ENCODE results near the gene ERRFI1.
A peak's percentile ranks its signal among the peaks of the same experiment; 100 is the strongest.
"Not testable (repeated sequence)": the region's sequence is repeated elsewhere in the genome, so short reads cannot be mapped to it uniquely, and the experiment has no call there.

ERRFI1 gene, protein sequence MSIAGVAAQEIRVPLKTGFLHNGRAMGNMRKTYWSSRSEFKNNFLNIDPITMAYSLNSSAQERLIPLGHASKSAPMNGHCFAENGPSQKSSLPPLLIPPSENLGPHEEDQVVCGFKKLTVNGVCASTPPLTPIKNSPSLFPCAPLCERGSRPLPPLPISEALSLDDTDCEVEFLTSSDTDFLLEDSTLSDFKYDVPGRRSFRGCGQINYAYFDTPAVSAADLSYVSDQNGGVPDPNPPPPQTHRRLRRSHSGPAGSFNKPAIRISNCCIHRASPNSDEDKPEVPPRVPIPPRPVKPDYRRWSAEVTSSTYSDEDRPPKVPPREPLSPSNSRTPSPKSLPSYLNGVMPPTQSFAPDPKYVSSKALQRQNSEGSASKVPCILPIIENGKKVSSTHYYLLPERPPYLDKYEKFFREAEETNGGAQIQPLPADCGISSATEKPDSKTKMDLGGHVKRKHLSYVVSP

DNA sequence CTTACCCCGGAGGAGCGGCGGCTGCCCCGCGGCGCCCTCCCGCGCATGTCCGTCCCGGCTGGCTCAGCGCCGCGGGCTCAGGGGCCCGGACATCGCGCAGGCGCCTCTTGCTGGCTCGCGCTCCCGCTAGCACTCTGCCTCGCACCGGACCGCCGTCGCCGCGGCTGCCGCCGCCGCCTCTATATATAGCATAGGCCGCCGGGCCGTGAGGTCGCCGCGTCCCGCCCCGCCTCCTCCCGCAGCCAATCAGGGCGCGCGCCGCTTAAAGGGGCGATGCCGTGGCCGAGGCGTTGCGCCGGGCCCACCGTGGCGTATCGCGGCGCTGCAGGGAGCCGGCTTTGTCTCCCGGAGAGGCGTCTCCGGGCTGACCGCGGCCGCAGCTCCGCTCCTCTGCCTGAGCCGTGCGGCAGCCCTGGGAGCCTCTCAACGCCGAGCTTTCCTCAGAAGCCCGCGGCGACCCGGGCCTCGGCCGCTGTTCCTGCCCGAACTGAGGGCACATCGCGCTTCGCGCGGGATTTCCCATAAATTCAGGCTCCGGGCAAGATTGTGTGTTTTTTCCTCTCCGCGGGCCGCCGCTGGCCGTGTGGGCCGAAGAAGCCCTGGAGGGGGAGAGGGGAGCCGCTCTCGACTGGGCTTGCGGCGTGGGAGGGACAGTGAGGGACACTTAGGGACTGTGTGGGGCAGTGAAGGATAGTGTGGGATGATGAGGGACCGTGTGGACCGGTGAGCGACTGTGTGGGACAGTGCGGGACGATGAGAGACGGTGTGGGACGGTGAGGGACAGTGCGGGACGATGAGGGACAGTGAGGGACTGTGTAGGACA, at the start of gene ERRFI1:
Gene ERRFI1, minus strand, starts transcription at position 157 of the 823 bp plus-strand sequence. CDS start 10,690 bp downstream, outside the sequence.
- DNase-seq = no peak

DNA sequence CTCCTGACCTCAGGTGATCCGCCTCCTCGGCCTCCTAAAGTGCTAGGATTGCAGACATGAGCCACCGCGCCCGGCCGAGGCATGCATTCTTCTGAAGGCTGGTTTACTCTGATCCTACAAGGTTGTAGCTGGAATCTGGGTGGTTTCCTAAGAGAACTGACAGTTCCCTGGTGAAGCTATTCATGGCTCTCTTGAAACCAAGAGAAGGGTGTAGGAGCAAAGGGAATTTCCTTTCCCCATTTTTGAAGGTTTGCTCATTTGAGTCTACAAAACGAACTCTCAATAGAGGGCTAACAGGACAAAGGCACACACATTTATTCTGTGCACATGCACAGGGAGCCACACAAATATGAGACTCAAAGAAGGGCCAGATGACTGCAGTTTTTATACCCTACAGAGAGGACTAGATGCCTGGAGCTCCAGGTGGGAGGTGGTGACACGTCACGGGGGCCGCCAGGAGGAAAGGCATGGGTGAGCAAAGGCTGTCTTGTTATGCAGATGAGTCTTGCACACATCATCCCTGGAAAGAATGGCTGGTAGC, 49.5 kb upstream of the ERRFI1 start:
- no peak for DNase-seq

DNA sequence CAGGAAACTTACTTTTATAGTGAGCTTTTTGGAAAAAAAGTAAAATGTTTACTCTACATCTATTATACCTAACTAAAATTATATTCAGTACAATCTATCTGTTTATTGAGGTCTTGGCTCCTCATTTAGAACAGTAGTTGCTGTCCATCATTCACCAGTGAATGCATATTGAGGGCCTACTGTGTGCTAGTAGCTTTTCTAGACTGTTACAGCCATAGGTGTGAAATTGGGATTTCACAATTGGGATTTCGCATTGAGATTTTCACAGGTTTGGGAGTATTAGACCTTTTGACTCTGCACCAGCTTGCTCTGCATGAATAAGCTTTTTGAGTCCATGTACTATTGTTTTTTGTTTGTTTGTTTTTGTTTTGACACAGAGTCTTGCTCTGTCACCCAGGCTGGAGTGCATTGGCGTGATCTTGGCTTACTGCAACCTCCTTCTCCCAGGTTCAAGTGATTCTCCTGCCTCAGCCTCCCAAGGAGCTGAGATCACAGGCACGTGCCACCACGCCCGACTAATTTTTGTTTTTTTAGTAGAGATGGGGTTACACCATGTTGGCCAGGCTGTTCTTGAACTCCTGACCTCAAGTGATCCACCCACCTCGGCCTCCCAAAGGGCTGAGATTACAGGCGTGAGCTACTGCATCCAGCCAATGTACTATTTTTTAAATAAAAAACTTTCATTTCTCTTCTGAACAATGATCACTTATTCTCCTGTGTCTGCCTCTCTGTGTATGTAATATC, 47.2 kb upstream of the ERRFI1 start:
- no peak for DNase-seq

DNA sequence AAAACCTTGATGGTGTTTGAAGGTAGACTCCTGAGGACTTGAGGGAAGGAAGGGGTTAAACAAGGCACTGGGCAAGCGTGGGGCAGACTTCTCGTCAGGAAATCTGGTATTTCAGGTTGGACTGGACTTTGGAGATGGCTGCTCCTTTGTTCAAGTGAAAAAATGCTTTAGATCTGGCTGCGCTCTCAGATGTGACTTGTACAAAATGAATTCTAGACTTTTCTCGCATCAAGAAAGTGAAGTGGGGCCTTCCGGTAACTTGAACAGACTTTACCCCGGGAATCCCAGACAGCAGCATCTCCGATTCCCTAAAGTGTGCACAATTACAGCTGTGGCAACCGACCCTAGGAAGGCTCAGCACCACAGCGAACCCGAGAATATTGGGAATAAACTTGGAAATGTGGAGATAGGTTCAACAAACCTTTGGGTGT, 44.3 kb upstream of the ERRFI1 start:
- no peak for DNase-seq

DNA sequence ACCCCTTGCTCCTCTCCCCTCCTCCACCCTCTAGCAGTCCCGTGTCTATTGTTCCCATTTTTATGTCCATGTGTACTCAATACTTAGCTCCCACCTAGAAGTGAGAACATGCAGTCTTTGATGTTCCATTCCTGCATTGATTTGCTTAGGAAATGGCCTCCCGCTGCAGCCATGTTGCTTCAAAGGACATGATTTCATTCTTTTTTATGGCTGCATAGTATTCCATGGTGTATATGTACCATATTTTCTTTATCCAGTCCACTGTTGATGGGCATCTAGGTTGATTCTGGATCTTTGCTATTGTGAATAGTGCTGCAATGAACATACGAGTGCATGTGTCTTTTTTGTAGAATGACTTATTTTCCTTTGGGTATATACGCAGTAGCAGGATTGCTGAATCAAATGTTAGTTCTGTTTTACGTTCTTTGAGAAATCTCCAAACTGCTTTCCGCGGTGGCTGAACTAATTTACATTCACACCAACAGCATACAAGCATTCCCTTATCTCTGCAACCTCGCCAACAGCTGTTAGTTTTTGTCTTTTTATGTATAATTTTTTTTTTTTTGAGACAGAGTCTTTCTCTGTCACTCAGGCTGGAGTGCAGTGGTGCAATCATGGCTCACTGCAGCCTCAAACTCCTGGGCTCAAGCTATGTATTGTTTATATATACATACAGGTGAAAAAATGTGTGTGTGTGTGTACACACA, 43.7 kb upstream of the ERRFI1 start:
- DNase-seq = not testable (repeated sequence)

DNA sequence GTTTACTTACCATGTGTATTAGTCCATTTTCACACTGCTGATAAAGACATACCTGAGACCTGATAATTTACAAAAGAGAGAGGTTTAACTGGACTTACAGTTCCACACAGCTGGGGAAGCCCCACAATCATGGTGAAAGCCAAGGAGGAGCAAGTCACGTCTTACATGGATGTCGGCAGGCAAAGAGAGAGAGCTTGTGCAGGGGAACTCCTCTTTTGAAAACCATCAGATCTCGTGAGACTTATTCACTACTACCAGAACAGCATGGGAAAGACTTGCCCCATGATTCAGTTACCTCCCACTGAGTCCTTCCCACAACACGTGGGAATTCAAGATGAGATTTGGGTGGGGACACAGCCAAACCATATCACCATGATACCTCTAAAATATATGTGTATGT, 39.3 kb upstream of the ERRFI1 start:
- DNase-seq = no peak

DNA sequence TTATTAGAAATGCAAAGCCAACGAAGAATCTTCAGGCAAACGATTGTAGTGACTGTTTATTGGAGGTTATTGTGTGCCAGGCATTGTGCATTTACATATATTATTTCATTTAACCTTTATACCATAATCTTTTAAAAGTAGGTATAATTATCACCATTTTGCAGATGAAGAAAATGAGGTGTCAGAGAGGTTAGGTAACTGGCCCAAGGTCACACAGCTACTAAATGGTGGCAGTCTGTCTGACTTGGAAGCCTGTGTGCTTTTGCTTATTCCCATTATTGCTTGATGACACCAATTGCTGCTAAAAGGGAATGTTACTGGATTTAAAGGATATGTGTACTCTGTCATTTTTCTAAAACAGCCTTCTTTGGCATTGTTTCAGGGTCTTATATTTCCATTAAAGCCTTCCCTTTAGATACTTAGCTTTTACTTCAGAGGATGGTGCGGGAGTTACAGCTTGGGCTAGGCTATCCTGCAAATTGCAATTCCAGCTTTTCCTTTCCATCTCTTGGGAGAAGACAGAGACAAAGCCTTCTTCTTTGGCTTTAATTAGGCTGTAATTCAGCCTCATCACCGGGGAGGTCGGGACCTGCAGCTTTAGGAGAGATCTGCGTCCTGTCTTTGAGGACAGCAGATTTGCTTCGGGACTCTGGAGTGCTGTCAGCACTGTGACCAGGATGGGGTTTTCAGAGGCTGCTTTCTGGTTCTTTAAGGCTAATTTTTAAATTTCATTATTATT, 37.4 kb upstream of the ERRFI1 start:
- DNase-seq = no peak

DNA sequence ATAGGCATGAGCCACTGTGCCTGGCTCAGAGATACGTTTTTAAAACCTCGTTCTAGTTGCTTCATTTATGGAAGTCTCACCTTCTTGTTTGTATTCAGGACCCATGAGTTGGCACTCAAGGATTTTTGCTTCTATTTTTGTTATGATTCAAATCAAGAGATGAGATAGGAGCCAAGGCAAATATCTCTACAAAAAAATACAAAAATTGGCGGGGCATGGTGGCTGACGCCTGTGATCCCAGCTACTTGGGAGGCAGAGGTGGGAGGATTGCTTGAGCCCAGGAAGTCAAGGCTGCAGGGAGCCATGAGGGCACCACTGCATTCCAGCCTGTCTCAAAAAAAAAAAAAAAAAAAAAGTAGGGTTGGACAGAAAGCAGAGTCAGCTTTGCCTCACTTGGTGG, 36.8 kb upstream of the ERRFI1 start:
- DNase-seq = no peak

DNA sequence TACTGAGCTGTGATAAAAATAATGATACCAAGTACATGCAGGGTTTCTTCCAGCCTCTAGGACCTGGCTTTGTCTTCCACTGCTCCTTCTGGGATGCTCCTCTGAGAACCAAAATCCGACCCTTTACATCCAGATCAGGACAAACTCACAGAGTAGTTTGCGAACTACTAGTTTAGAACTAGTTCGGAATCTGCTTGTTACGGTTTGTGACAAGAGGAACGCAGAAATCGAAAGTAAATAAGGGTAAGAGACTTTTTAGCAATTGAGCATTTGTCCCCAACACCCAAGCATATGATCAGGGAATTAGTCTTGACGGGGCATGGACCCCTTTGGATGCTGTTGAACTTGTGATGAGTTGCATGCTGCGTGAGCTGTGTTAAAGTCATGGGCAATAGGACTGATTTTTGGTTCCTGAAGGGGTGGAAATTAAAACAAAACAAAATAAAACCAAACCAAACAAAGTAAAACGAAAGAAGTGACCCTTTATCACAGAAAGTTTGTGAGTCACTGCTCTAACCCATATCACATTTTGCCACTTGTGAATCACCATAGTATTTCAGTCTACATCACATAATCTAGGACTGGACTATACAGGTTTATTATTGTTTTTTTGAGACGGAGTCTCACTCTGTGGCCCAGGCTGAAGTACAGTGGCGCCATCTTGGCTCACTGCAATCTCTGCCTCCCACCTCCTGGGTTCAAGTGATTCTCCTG, 35.7 kb upstream of the ERRFI1 start:
- peak; percentile 10 for DNase-seq

DNA sequence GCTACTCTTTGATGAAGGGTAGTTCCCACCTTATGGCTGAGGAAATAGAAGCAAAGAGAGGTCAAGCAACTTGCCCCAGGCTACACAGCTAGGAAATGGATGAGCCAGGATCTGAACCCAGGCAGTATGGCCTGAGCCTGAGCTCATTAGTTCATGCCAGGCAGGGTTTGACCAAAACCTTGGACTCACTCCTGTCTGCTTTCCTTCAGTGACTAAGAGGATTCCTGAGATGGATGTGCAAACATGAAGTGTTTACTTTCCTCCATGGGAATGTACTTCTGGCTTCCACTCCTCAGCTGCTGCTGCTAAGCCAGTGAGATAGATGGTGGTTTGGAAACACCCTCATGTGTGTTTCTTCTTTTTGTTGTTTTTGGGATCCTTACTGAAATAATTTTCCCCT, 35.1 kb upstream of the ERRFI1 start:
- DNase-seq = no peak

DNA sequence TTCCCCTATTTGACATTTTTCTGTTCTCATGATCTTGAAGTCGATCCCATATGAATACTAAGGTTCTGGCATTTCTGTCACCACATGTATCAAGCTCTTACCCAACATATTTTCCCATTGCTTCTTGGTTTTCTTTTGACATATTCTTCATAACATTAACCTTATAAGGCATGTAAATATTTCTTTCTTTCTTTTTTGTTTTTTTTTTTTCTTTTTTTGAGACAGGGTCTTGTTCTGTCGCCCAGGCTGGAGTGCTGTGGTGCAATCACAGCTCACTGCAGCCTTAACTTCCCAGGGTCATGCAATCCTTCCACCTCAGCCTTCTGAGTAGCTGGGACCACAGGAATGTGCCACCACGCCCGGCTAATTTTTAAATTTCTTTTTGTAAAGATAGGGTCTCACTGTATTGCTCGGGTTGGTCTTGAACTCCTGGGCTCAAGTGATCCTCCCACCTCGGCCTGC, 33.1 kb upstream of the ERRFI1 start:
- no peak for DNase-seq

DNA sequence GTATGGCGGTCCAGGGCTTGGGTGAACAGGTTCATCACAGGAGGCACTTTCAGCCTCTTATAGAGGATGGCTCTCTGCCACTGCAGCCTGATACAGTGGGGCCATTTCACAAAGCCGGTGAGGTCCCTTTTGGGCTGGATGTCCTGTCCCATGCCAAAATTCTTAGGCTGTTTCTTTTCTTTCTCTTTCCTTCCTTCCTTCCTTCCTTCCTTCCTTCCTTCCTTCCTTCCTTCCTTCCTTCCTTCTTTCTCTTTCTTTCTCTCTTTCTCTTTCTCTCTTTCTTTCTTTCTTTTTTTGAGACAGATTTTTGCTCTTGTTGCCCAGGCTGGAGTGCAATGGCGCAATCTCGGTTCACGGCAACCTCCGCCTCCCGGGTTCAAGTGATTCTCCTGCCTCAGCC, 31.7 kb upstream of the ERRFI1 start:
- not testable (repeated sequence) for DNase-seq

DNA sequence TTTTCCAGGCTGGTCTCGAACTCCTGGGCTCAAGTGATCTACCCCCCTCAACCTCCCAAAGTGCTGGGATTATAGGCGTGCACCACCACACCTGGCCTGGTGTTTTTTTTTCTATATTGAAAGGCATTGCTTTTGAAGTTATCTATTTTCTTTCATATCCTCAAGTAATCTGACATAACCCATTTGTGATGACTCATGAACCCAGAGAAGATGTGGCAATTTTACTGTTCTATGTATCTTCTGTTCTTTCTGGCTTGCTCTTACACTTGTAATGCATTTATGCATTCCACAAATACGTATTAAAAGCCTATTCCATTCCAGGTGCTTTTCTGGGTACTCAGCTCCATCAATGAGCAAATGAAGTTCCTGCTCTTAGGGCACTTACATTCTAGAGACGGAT, 29.9 kb upstream of the ERRFI1 start:
- peak; percentile 19 for DNase-seq

DNA sequence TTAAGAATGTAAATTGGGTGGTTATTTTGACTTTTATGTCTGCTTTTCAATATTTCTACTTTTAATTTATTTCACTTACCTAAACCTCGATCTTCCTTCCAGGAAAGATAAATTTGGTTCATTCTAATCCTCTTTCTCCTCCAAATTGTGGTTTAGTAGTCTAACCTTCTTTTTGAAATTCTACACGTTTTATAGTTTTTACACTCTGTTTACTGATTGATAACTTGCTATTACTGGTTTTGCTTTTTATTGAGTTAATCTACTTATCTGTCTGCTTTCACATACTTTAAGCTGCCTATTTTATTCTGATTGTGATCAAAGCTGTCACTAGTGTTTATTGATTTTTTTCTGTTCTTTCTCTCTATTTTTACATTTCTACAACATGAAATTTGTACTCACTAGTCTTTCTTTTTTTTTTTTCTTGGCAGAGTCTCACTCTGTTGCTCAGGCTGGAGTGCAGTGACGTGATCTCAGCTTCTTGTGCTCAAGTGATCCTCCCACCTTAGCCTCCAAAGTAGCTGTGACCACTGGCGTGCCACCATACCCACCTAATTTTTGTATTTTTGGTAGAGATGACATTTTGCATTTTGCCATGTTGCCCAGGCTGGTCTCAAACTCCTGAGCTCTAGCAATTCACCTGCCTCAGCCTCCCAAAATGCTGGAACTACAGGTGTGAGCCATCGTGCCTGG, 27.9 kb upstream of the ERRFI1 start:
- DNase-seq = no peak

DNA sequence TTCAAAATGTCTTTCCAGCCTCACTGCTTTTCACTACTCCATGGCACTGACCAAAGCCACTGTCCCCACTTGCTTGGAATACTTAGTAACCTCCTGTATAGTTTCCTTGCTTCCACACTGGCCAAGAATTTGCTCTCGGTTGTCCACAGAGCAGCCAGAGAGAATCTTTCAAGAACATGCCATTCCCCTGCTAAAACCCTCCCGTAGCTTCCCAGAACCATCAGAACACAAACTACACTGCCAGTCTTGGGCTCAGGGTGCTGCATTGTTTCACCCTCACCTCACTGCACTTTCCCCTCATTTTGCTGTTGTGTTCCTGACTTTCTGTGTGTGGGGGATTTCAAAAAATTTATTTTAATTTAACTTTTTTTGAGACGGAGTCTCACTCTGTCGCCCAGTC, 25.5 kb upstream of the ERRFI1 start:
- no peak for DNase-seq

DNA sequence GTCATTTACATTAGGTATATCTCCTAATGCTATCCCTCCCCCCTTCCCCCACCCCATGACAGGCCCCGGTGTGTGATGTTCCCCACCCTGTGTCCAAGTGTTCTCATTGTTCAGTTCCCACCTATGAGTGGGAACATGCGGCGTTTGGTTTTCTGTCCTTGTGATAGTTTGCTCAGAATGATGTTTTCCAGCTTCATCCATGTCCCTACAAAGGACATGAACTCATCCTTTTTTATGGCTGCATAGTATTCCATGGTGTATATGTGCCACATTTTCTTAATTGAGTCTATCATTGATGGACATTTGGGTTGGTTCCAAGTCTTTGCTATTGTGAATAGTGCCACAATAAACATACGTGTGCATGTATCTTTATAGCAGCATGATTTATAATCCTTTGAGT, 23.1 kb upstream of the ERRFI1 start:
- DNase-seq = not testable (repeated sequence)

DNA sequence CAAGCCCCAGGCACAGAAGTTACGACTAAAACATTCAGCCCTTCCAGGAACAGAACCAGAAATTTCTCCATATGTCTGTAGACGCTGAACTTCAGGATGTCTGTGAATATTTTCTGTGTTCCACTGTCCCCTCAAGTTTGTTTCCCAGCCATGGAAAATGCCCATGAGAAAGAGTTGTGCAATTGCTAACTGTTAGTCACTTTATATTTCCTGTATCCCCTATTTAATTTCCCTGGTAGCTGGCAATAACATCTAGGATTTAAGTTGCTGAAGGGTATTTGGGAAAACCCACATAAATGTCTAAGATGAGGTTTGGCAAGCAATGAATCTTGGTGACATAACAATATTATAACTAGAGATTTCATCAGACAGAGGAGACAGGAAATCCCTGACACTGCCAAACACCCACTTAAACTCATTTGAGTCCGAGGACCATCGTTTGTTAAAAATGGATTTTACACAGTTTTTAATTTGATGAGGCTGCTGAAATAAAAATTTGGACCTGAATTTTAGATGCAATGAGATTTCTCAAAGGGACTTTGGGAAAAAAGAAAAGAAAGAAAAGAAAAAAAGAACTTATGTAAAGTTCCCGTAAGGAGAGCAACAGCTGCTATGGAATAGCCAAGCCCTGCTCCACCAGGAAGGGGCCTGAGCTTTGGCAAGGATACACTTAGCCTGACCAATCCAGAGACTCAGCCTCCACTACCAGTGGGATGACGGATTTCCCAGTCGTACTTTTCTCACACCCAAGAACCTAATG, 21.8 kb upstream of the ERRFI1 start:
- peak; percentile 17 for DNase-seq

DNA sequence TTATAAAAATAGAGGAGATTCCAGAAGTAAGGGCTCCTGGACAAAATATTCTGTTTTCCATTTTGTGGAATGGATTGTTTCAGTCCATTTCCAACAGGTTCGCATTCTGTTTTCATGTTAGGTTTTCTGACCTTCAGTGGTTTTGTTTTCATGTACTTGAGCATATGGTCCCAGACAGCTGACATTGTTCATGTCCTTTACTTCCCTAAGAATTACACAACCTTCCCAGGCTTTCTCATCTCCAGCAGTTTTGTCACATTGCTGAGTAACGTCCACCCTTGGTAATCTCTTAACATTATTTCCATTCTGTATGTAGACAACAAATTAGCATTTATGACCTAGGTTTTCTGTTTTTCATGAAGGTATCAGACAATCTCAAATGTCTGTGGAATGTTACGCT, 21.0 kb upstream of the ERRFI1 start:
- no peak for DNase-seq

DNA sequence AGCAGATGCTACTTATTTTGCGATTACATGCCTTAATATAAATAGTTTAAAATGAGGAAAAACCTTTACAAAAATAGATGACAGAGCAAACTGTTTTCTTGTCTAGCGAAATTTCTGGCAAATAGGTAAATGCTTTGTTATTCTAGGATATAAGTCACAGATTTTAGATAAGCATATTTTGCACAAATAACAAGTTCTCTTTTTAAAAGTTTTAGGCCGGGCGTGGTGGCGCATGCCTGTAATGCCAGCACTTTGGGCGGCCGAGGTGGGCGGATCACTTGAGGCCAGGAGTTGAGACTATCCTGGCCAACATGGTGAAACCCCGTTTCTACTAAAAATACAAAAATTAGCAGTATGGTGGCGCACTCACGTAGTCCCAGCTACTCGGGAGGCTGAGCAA, 20.3 kb upstream of the ERRFI1 start:
- DNase-seq = no peak

All from OCI-M1 (cell line).